GM19351 (cell line): ENCODE data around the gene NSL1.
"Not testable (repeated sequence)": the region's sequence is repeated elsewhere in the genome, so short reads cannot be mapped to it uniquely, and the experiment has no call there.

Source experiments
- ATAC-seq: cut with Tn5 transposase; IDR thresholded peaks from one replicate; pipeline ENCODE4 v1.9.1; 2021; ENCODE audit warnings: mild to moderate bottlenecking, moderate library complexity; ENCODE audit not compliant: unreplicated experiment

NSL1 gene

DNA sequence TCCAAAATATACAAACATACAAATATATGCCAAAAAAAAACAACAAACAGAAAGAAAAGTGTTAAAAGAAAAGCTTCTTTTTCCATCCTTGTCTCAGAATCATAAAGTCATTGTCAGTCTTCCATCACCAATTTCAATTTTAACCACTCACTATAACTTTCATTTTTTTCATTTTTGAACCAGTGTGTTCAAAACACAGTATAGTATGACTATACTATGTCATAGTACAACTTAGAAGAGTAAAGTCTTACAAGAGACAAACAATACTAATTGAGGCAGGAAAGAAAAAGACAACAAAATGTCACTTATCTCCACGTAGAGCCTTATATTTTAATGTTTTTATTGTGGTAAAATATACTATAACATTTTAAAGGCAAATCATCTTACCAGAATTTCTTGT is 7.6 kb downstream of the NSL1 start:
- no peak for ATAC-seq

DNA sequence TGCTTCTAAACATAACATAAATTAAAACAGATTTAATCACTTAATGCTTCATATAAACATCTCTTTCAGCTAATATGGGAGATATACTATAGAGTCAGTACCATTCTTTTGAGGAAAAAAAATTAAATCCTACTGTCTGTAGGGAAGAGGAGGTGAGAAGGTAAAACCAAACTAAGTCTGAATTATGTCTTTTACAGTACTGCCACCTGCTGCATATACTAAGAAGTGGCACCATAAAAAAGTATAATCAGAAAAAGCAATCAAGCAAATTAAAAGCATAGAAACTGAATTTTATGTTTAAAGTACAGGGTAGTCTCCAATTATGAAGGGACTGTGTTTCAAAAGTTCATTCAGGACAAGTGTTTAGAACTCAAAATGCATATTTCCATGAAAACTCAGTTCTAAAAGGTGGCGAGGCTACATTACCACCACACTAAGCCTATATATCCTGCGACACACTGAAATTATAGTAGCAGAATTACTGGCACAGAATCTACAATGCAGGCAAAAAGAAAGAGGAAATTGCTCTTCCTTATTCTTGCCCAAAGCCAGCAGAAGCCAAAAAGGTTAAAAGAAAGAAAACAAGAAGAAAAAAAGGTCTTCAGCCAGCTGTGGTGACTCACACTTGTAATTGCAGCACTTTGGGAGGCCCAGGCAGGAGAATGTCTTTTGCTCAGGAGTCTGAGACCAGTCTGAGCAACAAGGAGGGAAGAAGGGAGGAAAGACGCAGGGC is 9.0 kb downstream of the NSL1 start:
- no peak for ATAC-seq

DNA sequence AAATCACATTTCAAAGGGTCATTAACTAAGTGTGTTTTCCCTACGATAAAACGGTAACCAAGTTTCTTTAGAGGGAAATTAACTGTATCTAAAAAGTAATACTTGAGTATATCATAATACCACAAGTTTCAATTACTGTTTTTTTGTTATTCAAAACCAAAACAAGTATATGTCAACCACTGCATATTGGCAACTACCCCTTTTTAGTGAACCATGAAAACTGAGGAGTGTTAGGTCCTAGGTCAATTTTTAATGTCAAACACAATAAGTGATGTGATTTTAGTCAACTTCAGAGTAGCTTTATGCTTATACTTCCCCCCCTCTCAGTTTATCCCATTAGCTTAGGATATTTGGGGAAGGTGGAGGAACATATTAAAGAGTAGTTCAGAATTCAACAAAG is 10.4 kb downstream of the NSL1 start:
- no peak for ATAC-seq

- ATAC-seq: no peak
These were observed 10.8 kb downstream of the NSL1 start for GRCh38 chr1:212780759-212781158.

DNA sequence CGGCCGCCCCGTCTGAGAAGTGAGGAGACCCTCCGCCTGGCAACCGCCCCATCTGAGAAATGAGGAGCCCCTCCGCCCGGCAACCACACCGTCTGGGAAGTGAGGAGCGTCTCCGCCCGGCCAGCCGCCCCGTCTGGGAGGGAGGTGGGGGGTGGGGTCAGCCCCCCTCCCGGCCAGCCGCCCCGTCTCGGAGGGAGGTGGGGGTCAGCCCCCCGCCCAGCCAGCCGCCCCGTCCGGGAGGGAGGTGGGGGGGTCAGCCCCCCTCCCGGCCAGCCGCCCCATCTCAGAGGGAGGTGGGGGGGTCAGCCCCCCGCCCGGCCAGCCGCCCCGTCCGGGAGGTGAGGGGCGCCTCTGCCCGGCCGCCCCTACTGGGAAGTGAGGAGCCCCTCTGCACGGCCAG is 12.5 kb downstream of the NSL1 start:
- not testable (repeated sequence) for ATAC-seq

- ATAC-seq: no peak
These were observed 14.4 kb downstream of the NSL1 start for GRCh38 chr1:212777151-212777550.

DNA sequence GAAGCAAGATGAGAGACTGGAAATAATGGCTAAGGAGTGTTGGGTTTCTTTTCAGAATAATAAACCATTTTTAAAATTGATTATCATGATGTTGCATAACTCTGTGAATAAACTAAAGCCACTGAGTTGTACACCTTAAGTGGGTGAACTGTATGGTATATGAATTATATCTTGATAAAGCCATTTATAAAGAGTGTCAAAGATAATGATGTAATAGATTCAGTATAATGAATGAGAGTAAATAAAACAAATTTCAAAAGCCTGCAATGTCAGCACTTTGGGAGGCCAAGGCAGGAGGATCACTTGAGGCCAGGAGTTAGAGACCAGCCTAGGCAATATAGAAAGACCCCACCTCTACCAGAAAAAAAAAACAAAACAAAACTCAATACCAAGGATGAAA is 16.3 kb downstream of the NSL1 start:
- ATAC-seq: no peak

GRCh38 chr1:212774584-212774983 is 17.0 kb downstream of the NSL1 start:
- no peak for ATAC-seq

DNA sequence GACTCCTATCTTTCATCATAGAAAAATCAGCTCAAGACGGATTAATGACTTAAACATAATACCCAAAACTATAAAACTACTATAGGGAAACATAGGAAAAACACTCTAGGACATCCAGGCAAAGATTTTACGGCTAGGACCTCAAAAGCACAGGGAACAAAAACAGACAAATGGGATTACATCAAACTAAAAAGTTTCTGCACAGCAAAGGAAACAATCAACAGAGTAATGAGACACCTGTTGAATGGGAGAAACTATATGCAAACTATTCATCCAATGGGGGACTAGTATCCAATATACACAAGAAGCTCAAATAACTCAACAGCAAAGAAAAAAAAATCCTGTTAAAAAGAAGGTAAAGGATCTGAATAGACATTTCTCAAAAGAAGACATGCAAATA is 18.6 kb downstream of the NSL1 start:
- no peak for ATAC-seq

- ATAC-seq: no peak
These were observed 20.2 kb downstream of the NSL1 start for GRCh38 chr1:212771341-212771740.

- ATAC-seq: peak; percentile 71
These were observed 22.0 kb downstream of the NSL1 start for GRCh38 chr1:212769459-212770167.

- not testable (repeated sequence) for ATAC-seq
These were observed 24.8 kb downstream of the NSL1 start for GRCh38 chr1:212766825-212767224.

- not testable (repeated sequence) for ATAC-seq
These were observed 26.8 kb downstream of the NSL1 start for GRCh38 chr1:212764718-212765281.

DNA sequence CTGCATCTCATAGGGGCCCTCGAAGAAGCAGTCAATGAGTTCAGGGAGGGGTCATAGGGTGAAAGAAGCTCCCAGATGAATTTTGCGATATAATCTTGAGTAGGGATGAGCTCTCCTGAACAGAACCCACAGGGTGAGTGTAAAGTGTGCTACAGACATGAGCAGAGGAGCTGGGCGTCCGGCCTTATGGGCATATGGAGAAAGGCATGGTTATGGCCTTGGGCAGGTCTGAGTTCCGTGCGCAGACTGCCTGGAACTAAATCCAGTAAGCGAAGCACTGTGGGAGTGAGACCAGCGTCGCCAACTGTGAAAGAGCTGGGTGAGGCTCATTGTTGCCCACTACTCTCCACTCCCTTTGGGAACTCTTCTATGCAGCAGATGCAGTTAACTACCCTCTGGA is 28.7 kb downstream of the NSL1 start:
- no peak for ATAC-seq

DNA sequence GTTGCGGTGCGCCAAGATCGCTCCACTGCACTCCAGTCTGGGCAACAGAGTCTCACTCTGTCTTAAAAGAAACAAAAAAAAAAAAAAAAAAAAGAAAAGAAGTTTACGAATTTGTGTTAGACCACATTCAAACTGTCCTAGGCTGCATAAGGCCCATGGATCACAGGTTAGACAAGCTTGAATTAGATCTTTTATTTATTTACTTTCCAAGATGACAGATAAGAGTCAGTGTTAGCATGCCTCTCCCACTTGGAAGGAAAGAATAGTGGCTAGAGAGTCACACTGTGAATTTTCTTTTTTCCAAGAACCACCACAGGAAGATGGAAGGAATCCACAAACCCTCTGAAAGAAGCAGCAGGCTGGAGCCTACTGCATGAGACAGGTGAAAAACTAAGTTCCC is 29.3 kb downstream of the NSL1 start:
- ATAC-seq: no peak

DNA sequence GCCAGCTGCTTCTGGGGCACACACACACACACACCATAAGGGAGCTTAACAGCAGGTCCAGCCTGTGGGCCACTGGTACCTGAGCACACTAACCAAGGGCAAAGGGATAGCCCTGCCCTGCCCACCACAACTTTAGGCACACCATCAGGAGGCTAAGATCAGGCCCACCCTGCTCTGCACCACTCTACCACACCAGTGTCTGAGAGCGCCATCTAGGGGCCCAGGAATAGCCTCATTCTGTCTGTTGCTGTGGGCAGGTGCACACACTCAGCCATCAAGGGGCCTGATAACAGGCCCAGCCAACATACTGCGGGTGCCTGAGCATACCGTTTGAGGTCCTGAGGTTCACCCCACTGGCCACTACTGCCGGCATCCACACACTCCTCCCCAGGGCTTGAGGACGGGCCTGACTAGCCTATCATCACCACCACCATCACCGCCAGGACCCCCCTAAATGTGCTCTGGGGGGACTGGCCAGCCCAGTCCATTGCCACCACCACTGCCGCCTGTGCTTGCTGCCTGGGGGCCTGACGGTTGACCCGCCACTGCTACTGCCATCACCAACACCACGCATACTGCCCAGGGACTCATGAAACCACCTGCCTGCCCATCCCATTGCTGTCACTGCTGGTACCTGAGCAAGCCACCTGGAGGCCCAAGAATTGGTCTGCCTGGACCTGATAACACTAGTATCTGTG is 31.3 kb downstream of the NSL1 start:
- peak; percentile 62 for ATAC-seq

DNA sequence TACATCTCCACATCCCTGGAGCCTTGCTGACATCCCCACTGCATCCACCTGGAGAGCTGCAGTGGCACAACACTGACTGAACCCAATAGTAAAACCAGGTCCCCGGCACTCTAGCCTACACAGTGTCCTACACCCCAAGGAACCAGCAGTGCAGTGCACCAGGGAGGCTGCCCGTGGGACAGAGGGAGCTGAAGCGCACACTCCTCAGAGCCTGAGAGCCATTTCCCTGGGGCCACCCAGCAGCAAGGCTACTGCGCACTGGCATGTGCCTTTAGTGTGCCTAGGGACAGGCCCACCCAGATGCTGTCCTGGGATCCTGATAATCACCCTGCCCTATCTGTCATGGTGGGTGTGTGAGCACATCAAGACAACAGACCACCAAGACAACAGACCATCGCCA is 31.9 kb downstream of the NSL1 start:
- no peak for ATAC-seq

GRCh38 chr1:212754680-212755079 is 36.9 kb downstream of the NSL1 start:
- no peak for ATAC-seq

GRCh38 chr1:212754193-212754592 is 37.4 kb downstream of the NSL1 start:
- peak; percentile 61 for ATAC-seq

DNA sequence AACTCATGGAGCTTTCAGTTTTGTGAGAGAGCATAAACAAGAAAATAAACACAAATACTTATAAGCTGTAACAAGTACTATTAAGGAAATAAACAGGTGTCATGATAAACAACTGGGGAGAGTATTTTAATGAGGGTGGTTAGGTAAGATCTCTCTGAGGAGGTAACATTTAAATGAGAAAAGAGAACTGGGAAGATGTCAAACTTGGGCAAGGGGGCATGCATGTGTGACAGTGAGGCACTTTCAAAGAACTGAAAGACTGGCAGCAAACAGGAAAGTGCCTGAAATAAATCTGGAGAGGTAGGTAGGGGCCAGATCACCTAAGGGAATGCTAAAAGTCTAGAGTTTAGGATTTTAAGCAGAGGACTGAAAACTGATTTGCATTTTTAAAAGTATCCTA is 37.8 kb downstream of the NSL1 start:
- ATAC-seq: no peak

- ATAC-seq: no peak
These were observed 38.6 kb downstream of the NSL1 start for GRCh38 chr1:212752934-212753497.
